Ishikawa (cell line): ENCODE results near the gene ABRAXAS1.
A peak's percentile ranks its signal among the peaks of the same experiment; 100 is the strongest.

Experiments
- CEBPB ChIP-seq: IDR thresholded peaks from 2 replicates; pipeline ENCODE4 v1.6.1; 2012
- CREB1 ChIP-seq: IDR thresholded peaks from 2 replicates; pipeline ENCODE4 v1.6.1; 2012; ENCODE audit warnings: low read depth
- EGR1 ChIP-seq: IDR thresholded peaks from 2 replicates; pipeline ENCODE4 v1.6.1; 2012
- EP300 ChIP-seq: IDR thresholded peaks from 2 replicates; pipeline ENCODE4 v1.6.1; 2012; ENCODE audit warnings: borderline replicate concordance
- FOXM1 ChIP-seq: IDR thresholded peaks from 2 replicates; pipeline ENCODE4 v1.6.1; 2012; ENCODE audit warnings: low read depth, borderline replicate concordance
- MAX ChIP-seq: IDR thresholded peaks from 2 replicates; pipeline ENCODE4 v1.6.1; 2012
- NFIC ChIP-seq: IDR thresholded peaks from 2 replicates; pipeline ENCODE4 v1.6.1; 2012
- RAD21 ChIP-seq: IDR thresholded peaks from 2 replicates; pipeline ENCODE4 v1.6.1; 2012; ENCODE audit warnings: low read depth
- REST ChIP-seq: IDR thresholded peaks from 2 replicates; pipeline ENCODE4 v1.6.1; 2012; ENCODE audit warnings: low read depth, mild to moderate bottlenecking
- TAF1 ChIP-seq: IDR thresholded peaks from 2 replicates; pipeline ENCODE4 v1.6.1; 2012; ENCODE audit warnings: low read depth, mild to moderate bottlenecking
- TCF12 ChIP-seq: IDR thresholded peaks from 2 replicates; pipeline ENCODE4 v1.6.1; 2012; ENCODE audit warnings: low read depth
- TEAD4 ChIP-seq: IDR thresholded peaks from 2 replicates; pipeline ENCODE4 v1.6.1; 2012
- USF1 ChIP-seq: IDR thresholded peaks from 2 replicates; pipeline ENCODE4 v1.6.1; 2012
- YY1 ChIP-seq: IDR thresholded peaks from 2 replicates; pipeline ENCODE4 v1.6.1; 2012; ENCODE audit warnings: low read depth
- ZBTB7A ChIP-seq: IDR thresholded peaks from 2 replicates; pipeline ENCODE4 v1.6.1; 2012; ENCODE audit warnings: low read depth

ABRAXAS1 gene

GRCh38 chr4:83484500-83485461 lies at the start of gene ABRAXAS1:
TSS of gene ABRAXAS1 (minus strand) at chr4:83485100. CDS start at chr4:83485072, 28 bp downstream.
- 0 out of 2 replicates have a peak, but pooled peaks have one; percentile 16 for TF ChIP-seq YY1
- TF ChIP-seq USF1 = no peak
- no peak for TF ChIP-seq EP300
- TF ChIP-seq MAX = peak; percentile 99
- TF ChIP-seq TAF1 = no peak
- TF ChIP-seq FOXM1 = no peak
- TF ChIP-seq EGR1 = no peak
- TF ChIP-seq ZBTB7A = no peak

GRCh38 chr4:83527671-83528070 lies 42.8 kb upstream of the ABRAXAS1 start:
- TF ChIP-seq EGR1 (no peak), REST (no peak), RAD21 (no peak), TCF12 (no peak), NFIC (no peak), CEBPB (no peak), USF1 (no peak), CREB1 (no peak), YY1 (no peak), TAF1 (no peak)

GRCh38 chr4:83522239-83522638 lies 37.3 kb upstream of the ABRAXAS1 start:
- TF ChIP-seq TCF12 (no peak), USF1 (no peak), MAX (no peak), NFIC (no peak), REST (no peak), YY1 (no peak), TAF1 (no peak), EP300 (no peak), CREB1 (no peak), FOXM1 (no peak), CEBPB (no peak), EGR1 (no peak)

- no peak for TF ChIP-seq TCF12
- no peak for TF ChIP-seq YY1
- TF ChIP-seq EGR1 = no peak
- no peak for TF ChIP-seq ZBTB7A
- no peak for TF ChIP-seq USF1
- TF ChIP-seq CREB1 = no peak
- no peak for TF ChIP-seq TAF1
- TF ChIP-seq EP300 = no peak
- no peak for TF ChIP-seq TEAD4
- TF ChIP-seq RAD21 = no peak
- TF ChIP-seq NFIC = no peak
- TF ChIP-seq CEBPB = no peak
- no peak for TF ChIP-seq MAX
- no peak for TF ChIP-seq FOXM1
- TF ChIP-seq REST = no peak
These were observed 31.3 kb upstream of the ABRAXAS1 start for GRCh38 chr4:83516042-83516772.
